Stomach (tissue), 9 donors: Measurements from ENCODE around the gene CIB4. TPM values are rescaled to one million over a fixed set of nuclear protein-coding genes. Genes with fewer than 3 reads are reported as not detected.
"Not testable (repeated sequence)": the region's sequence is repeated elsewhere in the genome, so short reads cannot be mapped to it uniquely, and the experiment has no call there.

ENCODE experiments used
- DNase-seq, 2 donors: peaks; one replicate each; pipeline versions ENCODE4 v3.0.0 to v3.0.0-alpha.2; 2013 to 2019
- H3K27ac ChIP-seq, 5 donors: fragments of 200-600 bp in 4 of 5; sonication (generic) in 4 of 5; one replicate each; pipeline ENCODE4 v1.5.1; 2013 to 2019; ENCODE audit warnings: mild to moderate bottlenecking in 1 of 5, moderate library complexity in 1 of 5
- H3K27me3 ChIP-seq, 3 donors: fragments of 200-600 bp; sonication (generic); one replicate each; pipeline ENCODE4 v1.5.1; 2017 to 2019; ENCODE audit warnings: mixed run types in 1 of 3
- H3K36me3 ChIP-seq, 4 donors: fragments of 200-600 bp; sonication (generic); 1 replicate in 3 of 4; 2 replicates in 1 of 4; pipeline ENCODE4 v1.5.1; 2016 to 2019
- H3K4me1 ChIP-seq, 4 donors: fragments of 200-600 bp; sonication (generic); one replicate each; pipeline ENCODE4 v1.5.1; 2016 to 2019
- H3K4me3 ChIP-seq, 4 donors: fragments of 200-600 bp; sonication (generic) in 3 of 4; one replicate each; pipeline ENCODE4 v1.5.1; 2016 to 2019; ENCODE audit warnings: mild to moderate bottlenecking in 1 of 4
- H3K9me3 ChIP-seq, 4 donors: fragments of 200-600 bp; sonication (generic); one replicate each; pipeline ENCODE4 v1.5.1; 2016 to 2019
- EP300 ChIP-seq: sonication (generic); formaldehyde crosslinking; IDR thresholded peaks from one replicate; pipeline ENCODE4 v1.6.1; 2017; ENCODE audit warnings: antibody characterized with exemption
- POLR2A ChIP-seq, 4 donors: fragments of 450-650 bp; IDR thresholded peaks; one replicate each; pipeline ENCODE4 v1.6.1; 2016; ENCODE audit warnings: antibody characterized with exemption in 4 of 4, control low read depth in 2 of 4, mild to moderate bottlenecking in 1 of 4, moderate library complexity in 1 of 4
- POLR2AphosphoS5 ChIP-seq, 3 donors: sonication (generic); formaldehyde crosslinking; IDR thresholded peaks; one replicate each; pipeline ENCODE4 v1.6.1; 2016; ENCODE audit warnings: antibody characterized with exemption in 3 of 3
- WGBS, 5 donors: extraction: QIAGEN DNeasy Blood & Tissue Kit in 3 of 5; methylation state at CpG; one replicate each; pipeline versions ENCODE4 v1.1.5 to v1.1.7; 2013 to 2018; 5-methylcytosine and 5-hydroxymethylcytosine counted together
- intact Hi-C: fragments of 100-400 bp; cut with DNase I; formaldehyde crosslinking; loops from one replicate; pipeline ENCODE4 v1.15.1; 2023; ENCODE audit warnings: low total_unique reads
- polyA plus RNA-seq, 3 donors: library from polyadenylated mRNA; stranded (reverse); fragments of 200-250 nt; gene quantifications; one replicate each; pipeline ENCODE4 v1.2.3, GENCODE V29; 2013
- total RNA-seq, 5 donors: library from RNA; depleted of rRNA; stranded (reverse); fragments of >200 nt; gene quantifications; one replicate each; pipeline versions ENCODE4 v1.1.0 to v1.2.3, GENCODE V29; 2014 to 2016
- TF ChIP-seq, protein P1 (sequence below), 7 experiments: fragments of 450-650 bp in 4 of 7; fragments of 200-600 bp in 3 of 7; sonication (generic) in 3 of 7; IDR thresholded peaks; one replicate each; pipeline ENCODE4 v1.5.1; 2016 to 2019; ENCODE audit warnings: antibody characterized with exemption in 7 of 7, control low read depth in 2 of 7, mild to moderate bottlenecking in 1 of 7
- donor health status: healthy with polysubstance abuse.
- donor health status: Bipolar disorder and iron deficiency.
- donor health status: healthy.

CIB4 gene
- total and polyA plus RNA-seq, 8 donors: 1.8 TPM; not detected in 6

- H3K9me3 ChIP-seq: peaks cover 0 to 9% (median 6%) of the 10 kb centered on the region in 4 donors
- peaks cover 0 to 68% (median 7%) of the 10 kb centered on the region in 3 donors for H3K27me3 ChIP-seq
- no peak for TF ChIP-seq POLR2A (IDR thresholded peaks at IDR 0.05)
- TF ChIP-seq, protein P1, sequence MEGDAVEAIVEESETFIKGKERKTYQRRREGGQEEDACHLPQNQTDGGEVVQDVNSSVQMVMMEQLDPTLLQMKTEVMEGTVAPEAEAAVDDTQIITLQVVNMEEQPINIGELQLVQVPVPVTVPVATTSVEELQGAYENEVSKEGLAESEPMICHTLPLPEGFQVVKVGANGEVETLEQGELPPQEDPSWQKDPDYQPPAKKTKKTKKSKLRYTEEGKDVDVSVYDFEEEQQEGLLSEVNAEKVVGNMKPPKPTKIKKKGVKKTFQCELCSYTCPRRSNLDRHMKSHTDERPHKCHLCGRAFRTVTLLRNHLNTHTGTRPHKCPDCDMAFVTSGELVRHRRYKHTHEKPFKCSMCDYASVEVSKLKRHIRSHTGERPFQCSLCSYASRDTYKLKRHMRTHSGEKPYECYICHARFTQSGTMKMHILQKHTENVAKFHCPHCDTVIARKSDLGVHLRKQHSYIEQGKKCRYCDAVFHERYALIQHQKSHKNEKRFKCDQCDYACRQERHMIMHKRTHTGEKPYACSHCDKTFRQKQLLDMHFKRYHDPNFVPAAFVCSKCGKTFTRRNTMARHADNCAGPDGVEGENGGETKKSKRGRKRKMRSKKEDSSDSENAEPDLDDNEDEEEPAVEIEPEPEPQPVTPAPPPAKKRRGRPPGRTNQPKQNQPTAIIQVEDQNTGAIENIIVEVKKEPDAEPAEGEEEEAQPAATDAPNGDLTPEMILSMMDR (IDR thresholded peaks at IDR 0.05): no peak
- TF ChIP-seq POLR2AphosphoS5 (IDR thresholded peaks at IDR 0.05): no peak
- DNase-seq: no peak
- intact Hi-C loops: no loop called here
- peaks cover 0 to 4% (median 0%) of the 10 kb centered on the region in 4 donors for H3K4me1 ChIP-seq
- H3K36me3 ChIP-seq: no peaks in the 10 kb centered on the region
- WGBS, 5 donors: 23 to 41% (median 32%) methylated on average over 3 of the region's 3 CpGs
- no peak overlapping the region for H3K4me3 ChIP-seq
- no peak overlapping the region for H3K27ac ChIP-seq
Observed at GRCh38 chr2:26670171-26670570, 29.0 kb upstream of the CIB4 start.

- no peak for TF ChIP-seq POLR2A (IDR thresholded peaks at IDR 0.05)
- TF ChIP-seq, protein P1 (IDR thresholded peaks at IDR 0.05): no peak
- no peak for TF ChIP-seq POLR2AphosphoS5 (IDR thresholded peaks at IDR 0.05)
- no peak for TF ChIP-seq EP300
- DNase-seq: no peak
- WGBS, 5 donors: 54 to 62% (median 60%) methylated on average over 8 of the region's 8 CpGs
Observed at GRCh38 chr2:26668856-26669750, 27.9 kb upstream of the CIB4 start.

GRCh38 chr2:26668041-26668440 is 26.9 kb upstream of the CIB4 start:
- no peak for DNase-seq
- TF ChIP-seq EP300: no peak
- TF ChIP-seq POLR2A (IDR thresholded peaks at IDR 0.05): no peak
- TF ChIP-seq POLR2AphosphoS5 (IDR thresholded peaks at IDR 0.05): no peak
- TF ChIP-seq, protein P1 (IDR thresholded peaks at IDR 0.05): no peak

More at GRCh38 chr2:26668856-26669750, 27.9 kb upstream of the CIB4 start:
- H3K4me3 ChIP-seq: no peak overlapping the region
- no peaks in the 10 kb centered on the region for H3K36me3 ChIP-seq
- intact Hi-C loops: no loop called here
- peaks cover 0 to 66% (median 7%) of the 10 kb centered on the region in 3 donors for H3K27me3 ChIP-seq
- H3K9me3 ChIP-seq: peaks cover 0 to 10% (median 6%) of the 10 kb centered on the region in 4 donors
- peaks cover 0 to 4% (median 0%) of the 10 kb centered on the region in 4 donors for H3K4me1 ChIP-seq
- H3K27ac ChIP-seq: no peak overlapping the region

DNA sequence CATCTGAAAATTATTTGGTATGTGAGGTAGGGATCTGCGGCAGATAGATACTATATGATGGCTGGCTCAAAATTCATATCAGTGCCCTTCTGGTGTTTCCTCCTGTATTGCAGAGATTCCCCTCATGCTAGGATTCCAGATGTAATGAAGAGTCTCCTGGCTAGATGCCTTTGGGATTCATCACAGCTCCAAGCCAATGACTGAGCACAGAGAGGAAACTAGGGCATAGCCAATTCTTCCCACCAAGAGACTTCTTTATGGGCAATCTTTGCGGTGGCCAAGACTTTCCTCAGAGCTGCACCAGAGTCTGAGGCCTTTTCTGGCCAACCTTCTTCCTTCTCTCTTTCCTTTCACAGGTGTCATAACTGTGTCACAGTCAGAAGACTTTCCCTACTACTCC is 25.5 kb upstream of the CIB4 start:
- TF ChIP-seq EP300: no peak
- TF ChIP-seq POLR2A (IDR thresholded peaks at IDR 0.05): no peak
- TF ChIP-seq, protein P1 (IDR thresholded peaks at IDR 0.05): no peak
- no peak for TF ChIP-seq POLR2AphosphoS5 (IDR thresholded peaks at IDR 0.05)
- DNase-seq: no peak
- intact Hi-C loops: no loop called here
- 48 to 100% (median 71%) methylated on average over 2 of the region's 2 CpGs for WGBS, 5 donors
- Histone ChIP-seq H3K27ac (no peak overlapping the region), H3K4me1 (no peaks in the 10 kb centered on the region), H3K4me3 (no peak overlapping the region), H3K27me3 (peaks cover 0 to 42% (median 7%) of the 10 kb centered on the region in 3 donors), H3K9me3 (peaks cover 0 to 10% (median 6%) of the 10 kb centered on the region in 4 donors), H3K36me3 (no peaks in the 10 kb centered on the region)

More at GRCh38 chr2:26668041-26668440, 26.9 kb upstream of the CIB4 start:
- peaks cover 0 to 10% (median 6%) of the 10 kb centered on the region in 4 donors for H3K9me3 ChIP-seq
- no peak overlapping the region for H3K4me3 ChIP-seq
- H3K27ac ChIP-seq: no peak overlapping the region
- H3K27me3 ChIP-seq: peaks cover 0 to 56% (median 7%) of the 10 kb centered on the region in 3 donors
- 86 to 94% (median 90%) methylated on average over 4 of the region's 4 CpGs for WGBS, 5 donors
- intact Hi-C loops: no loop called here
- peaks cover 0 to 4% (median 0%) of the 10 kb centered on the region in 4 donors for H3K4me1 ChIP-seq
- H3K36me3 ChIP-seq: no peaks in the 10 kb centered on the region

GRCh38 chr2:26665296-26665695 is 24.1 kb upstream of the CIB4 start:
- H3K4me3 ChIP-seq, H3K27ac ChIP-seq, intact Hi-C loops, H3K4me1 ChIP-seq, DNase-seq, H3K36me3 ChIP-seq: not testable (repeated sequence)
- peaks cover 0 to 18% (median 13%) of the 10 kb centered on the region in 4 donors for H3K9me3 ChIP-seq
- WGBS, 5 donors: 85 to 96% (median 91%) methylated on average over 12 to 21 of the region's 21 CpGs
- H3K27me3 ChIP-seq: peaks cover 0 to 29% (median 4%) of the 10 kb centered on the region in 3 donors
